Ishikawa (cell line): ENCODE measurements around the gene NEUROG1.

Experiments used
- EGR1 ChIP-seq: IDR thresholded peaks from 2 replicates; pipeline ENCODE4 v1.6.1; 2012
- FOXM1 ChIP-seq: IDR thresholded peaks from 2 replicates; pipeline ENCODE4 v1.6.1; 2012; ENCODE audit warnings: low read depth, borderline replicate concordance
- YY1 ChIP-seq: IDR thresholded peaks from 2 replicates; pipeline ENCODE4 v1.6.1; 2012; ENCODE audit warnings: low read depth
- ZBTB7A ChIP-seq: IDR thresholded peaks from 2 replicates; pipeline ENCODE4 v1.6.1; 2012; ENCODE audit warnings: low read depth
- TF ChIP-seq, protein P1 (sequence below): IDR thresholded peaks from 2 replicates; pipeline ENCODE4 v1.6.1; 2012; ENCODE audit warnings: low read depth, mild to moderate bottlenecking

GRCh38 chr5:135571902-135572301, 36.1 kb upstream of the NEUROG1 start:
- TF ChIP-seq EGR1 (no peak), FOXM1 (no peak), ZBTB7A (no peak), YY1 (no peak)
- TF ChIP-seq, protein P1, sequence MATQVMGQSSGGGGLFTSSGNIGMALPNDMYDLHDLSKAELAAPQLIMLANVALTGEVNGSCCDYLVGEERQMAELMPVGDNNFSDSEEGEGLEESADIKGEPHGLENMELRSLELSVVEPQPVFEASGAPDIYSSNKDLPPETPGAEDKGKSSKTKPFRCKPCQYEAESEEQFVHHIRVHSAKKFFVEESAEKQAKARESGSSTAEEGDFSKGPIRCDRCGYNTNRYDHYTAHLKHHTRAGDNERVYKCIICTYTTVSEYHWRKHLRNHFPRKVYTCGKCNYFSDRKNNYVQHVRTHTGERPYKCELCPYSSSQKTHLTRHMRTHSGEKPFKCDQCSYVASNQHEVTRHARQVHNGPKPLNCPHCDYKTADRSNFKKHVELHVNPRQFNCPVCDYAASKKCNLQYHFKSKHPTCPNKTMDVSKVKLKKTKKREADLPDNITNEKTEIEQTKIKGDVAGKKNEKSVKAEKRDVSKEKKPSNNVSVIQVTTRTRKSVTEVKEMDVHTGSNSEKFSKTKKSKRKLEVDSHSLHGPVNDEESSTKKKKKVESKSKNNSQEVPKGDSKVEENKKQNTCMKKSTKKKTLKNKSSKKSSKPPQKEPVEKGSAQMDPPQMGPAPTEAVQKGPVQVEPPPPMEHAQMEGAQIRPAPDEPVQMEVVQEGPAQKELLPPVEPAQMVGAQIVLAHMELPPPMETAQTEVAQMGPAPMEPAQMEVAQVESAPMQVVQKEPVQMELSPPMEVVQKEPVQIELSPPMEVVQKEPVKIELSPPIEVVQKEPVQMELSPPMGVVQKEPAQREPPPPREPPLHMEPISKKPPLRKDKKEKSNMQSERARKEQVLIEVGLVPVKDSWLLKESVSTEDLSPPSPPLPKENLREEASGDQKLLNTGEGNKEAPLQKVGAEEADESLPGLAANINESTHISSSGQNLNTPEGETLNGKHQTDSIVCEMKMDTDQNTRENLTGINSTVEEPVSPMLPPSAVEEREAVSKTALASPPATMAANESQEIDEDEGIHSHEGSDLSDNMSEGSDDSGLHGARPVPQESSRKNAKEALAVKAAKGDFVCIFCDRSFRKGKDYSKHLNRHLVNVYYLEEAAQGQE: no peak
